Measurements from ENCODE around the gene PRAME. TPM values are rescaled to one million over a fixed set of nuclear protein-coding genes. Genes with fewer than 3 reads are reported as not detected.

PRAME gene
- total and polyA plus RNA-seq, 10 of the 15 experiments (the other 5 are each of a cell fraction or from before 2014, with no cell fraction given), result 0.40 to 2.5 (median 0.65) TPM

GRCh38 chr22:22571429-22571828, 12.4 kb upstream of the PRAME start:
- Histone ChIP-seq H4K20me1 (ENCODE audit: control insufficient read depth, insufficient read depth) (no peaks in the 10 kb centered on the region), H3K9me3 (replicated peaks; ENCODE audit: control insufficient read depth, insufficient read depth, low read length) (no peaks in the 10 kb centered on the region), H3K4me3 (no peak overlapping the region), H3K27me3 (replicated peaks in 1 of 2; ENCODE audit: control insufficient read depth in 2 of 2, insufficient read depth in 2 of 2, low read length in 1 of 2) (no peaks in the 10 kb centered on the region), H2AFZ (ENCODE audit: control insufficient read depth, low read depth, low read length) (no peak overlapping the region), H3K4me2 (ENCODE audit: control insufficient read depth, insufficient read depth) (no peak overlapping the region), H3K79me2 (ENCODE audit: control insufficient read depth, insufficient read depth, low read length) (no peaks in the 10 kb centered on the region), H3K9ac (ENCODE audit: control insufficient read depth, insufficient read depth, low read length) (no peak overlapping the region), H3K27ac (ENCODE audit: control insufficient read depth, insufficient read depth) (no peak overlapping the region), H3K4me1 (ENCODE audit: control insufficient read depth, insufficient read depth, low read length) (no peaks in the 10 kb centered on the region), H3K36me3 (ENCODE audit: control insufficient read depth in 2 of 2, insufficient read depth in 2 of 2, low read length in 1 of 2) (no peaks in the 10 kb centered on the region)
- POLR2A ChIA-PET, result no interaction called here
- SMC1A ChIA-PET (ENCODE audit: uncharacterized antibody, unreplicated experiment), result interaction anchor here (0.6 kb wide), 1 partner anchor 9 kb away, joined by 3 read pairs; no protein-coding TSS in a partner anchor
- no peak for ATAC-seq
- in situ Hi-C loops (cut with MboI) (no loop called here), intact Hi-C loops (cut with micrococcal nuclease; ENCODE audit: unreplicated experiment) (no loop called here)
- WGBS (ENCODE audit: insufficient coverage, insufficient replicate concordance, low lambda C conversion rate, missing lambda C conversion rate), result 59% methylated on average over 6 of the region's 6 CpGs
- BruUV-seq (replicated peaks), result no TSS peak
- RAD21 ChIA-PET (ENCODE audit: unreplicated experiment), result no interaction called here
- TF ChIP-seq SMAD1 (IDR thresholded peaks at IDR 0.05; ENCODE audit: low read depth, partially characterized antibody) (no peak), GABPA (IDR thresholded peaks at IDR 0.05; ENCODE audit: low read depth) (no peak), HDAC6 (IDR thresholded peaks at IDR 0.05; ENCODE audit: unreplicated experiment) (no peak), FOXM1 (IDR thresholded peaks at IDR 0.05; ENCODE audit: low read depth, low read length) (no peak), RCOR1 (conservative IDR thresholded peaks at IDR 0.05; ENCODE audit: low read depth, low read length) (no peak), MEF2B (IDR thresholded peaks at IDR 0.05; ENCODE audit: partially characterized antibody, poor library complexity, severe bottlenecking) (no peak)
- DNase-seq (ENCODE audit: low read depth, low spot score), result no peak
- no peak for FAIRE-seq
- CTCF ChIA-PET, result interaction anchor here (0.7 to 2.3 kb wide), 2 partner anchors 12 to 16 kb away, joined by 3 to 5 read pairs; partner anchors contain the start of gene PRAME

- FAIRE-seq (no peak), ATAC-seq (no peak), DNase-seq (ENCODE audit: low read depth, low spot score) (no peak)
- Histone ChIP-seq H3K9me3 (replicated peaks; ENCODE audit: control insufficient read depth, insufficient read depth, low read length) (no peaks in the 10 kb centered on the region), H3K4me1 (ENCODE audit: control insufficient read depth, insufficient read depth, low read length) (no peaks in the 10 kb centered on the region), H3K9ac (ENCODE audit: control insufficient read depth, insufficient read depth, low read length) (no peak overlapping the region), H3K27me3 (replicated peaks in 1 of 2; ENCODE audit: control insufficient read depth in 2 of 2, insufficient read depth in 2 of 2, low read length in 1 of 2) (no peaks in the 10 kb centered on the region), H3K79me2 (ENCODE audit: control insufficient read depth, insufficient read depth, low read length) (no peaks in the 10 kb centered on the region), H3K36me3 (ENCODE audit: control insufficient read depth in 2 of 2, insufficient read depth in 2 of 2, low read length in 1 of 2) (no peaks in the 10 kb centered on the region), H3K27ac (ENCODE audit: control insufficient read depth, insufficient read depth) (no peak overlapping the region), H2AFZ (ENCODE audit: control insufficient read depth, low read depth, low read length) (no peak overlapping the region), H3K4me3 (no peak overlapping the region), H4K20me1 (ENCODE audit: control insufficient read depth, insufficient read depth) (no peaks in the 10 kb centered on the region), H3K4me2 (ENCODE audit: control insufficient read depth, insufficient read depth) (no peak overlapping the region)
- intact Hi-C loops (cut with micrococcal nuclease; ENCODE audit: unreplicated experiment) (no loop called here), in situ Hi-C loops (cut with MboI) (no loop called here)
- TF ChIP-seq NR2F1 (conservative IDR thresholded peaks at IDR 0.05) (no peak), ATF3 (IDR thresholded peaks at IDR 0.05; ENCODE audit: borderline replicate concordance, extremely low read depth, low read depth, low read length) (no peak), ZNF384 (IDR thresholded peaks at IDR 0.05; ENCODE audit: borderline replicate concordance, low read depth, low read length) (no peak), HDGF (IDR thresholded peaks at IDR 0.05) (no peak), BCLAF1 (IDR thresholded peaks at IDR 0.05) (no peak)
- RAD21 ChIA-PET (ENCODE audit: unreplicated experiment), result no interaction called here
- BruUV-seq (replicated peaks), result no TSS peak
- CTCF ChIA-PET, result interaction anchor here (0.6 to 2.3 kb wide), 3 partner anchors 17 to 199 kb away, joined by 3 to 12 read pairs (median 3); no protein-coding TSS in a partner anchor
- POLR2A ChIA-PET, result interaction anchor here (0.5 kb wide), 1 partner anchor 199 kb away, joined by 3 read pairs; no protein-coding TSS in a partner anchor
- 30% methylated on average over 5 of the region's 5 CpGs for WGBS (ENCODE audit: insufficient coverage, insufficient replicate concordance, low lambda C conversion rate, missing lambda C conversion rate)
- SMC1A ChIA-PET (ENCODE audit: uncharacterized antibody, unreplicated experiment), result no interaction called here
Measured at GRCh38 chr22:22569218-22569617, 10.2 kb upstream of the PRAME start.

Data from GM12878 (cell line).